SU-DHL-6 (cell line): Measurements from ENCODE around the gene NXPH4.

Experiments
- H2AFZ ChIP-seq: fragments of 200-600 bp; sonication (generic); 2 replicates; pipeline ENCODE4 v1.6.1; 2014; ENCODE audit warnings: low read depth, mild to moderate bottlenecking, moderate library complexity, mixed read lengths, antibody characterized with exemption, low read length; ENCODE audit not compliant: severe bottlenecking
- H3F3A ChIP-seq: fragments of 200-600 bp; shearing (Covaris generic); 2 replicates; pipeline ENCODE4 v1.6.0; 2016; ENCODE audit warnings: antibody characterized with exemption, mild to moderate bottlenecking; ENCODE audit not compliant: insufficient read depth
- H3K27ac ChIP-seq: fragments of 200-600 bp; sonication (generic); 2 replicates; pipeline ENCODE4 v1.5.1; 2016; ENCODE audit warnings: low read depth, mild to moderate bottlenecking, low read length, moderate library complexity, mixed read lengths
- H3K27me3 ChIP-seq: fragments of 200-600 bp; sonication (generic), shearing (Covaris generic); 2 replicates; pipeline ENCODE4 v1.6.0; 2014; ENCODE audit warnings: mild to moderate bottlenecking, low read length
- H3K36me3 ChIP-seq: fragments of 200-600 bp; sonication (generic); 2 replicates; pipeline ENCODE4 v1.6.1; 2014; ENCODE audit warnings: mild to moderate bottlenecking, low read length, mixed read lengths
- H3K4me2 ChIP-seq: fragments of 300-600, 200-600 bp; shearing (Covaris generic), sonication (generic); 2 replicates; pipeline ENCODE4 v1.6.0; 2014; ENCODE audit warnings: low read length, low read depth, mild to moderate bottlenecking; ENCODE audit not compliant: poor library complexity, severe bottlenecking
- H3K4me3 ChIP-seq: fragments of 200-600 bp; sonication (generic); 2 replicates; pipeline ENCODE4 v1.5.1; 2014; ENCODE audit warnings: antibody characterized with exemption, low read length, mild to moderate bottlenecking, mixed read lengths; ENCODE audit not compliant: insufficient read depth, poor library complexity, severe bottlenecking
- H3K79me2 ChIP-seq: fragments of 200-600 bp; sonication (generic); 2 replicates; pipeline ENCODE4 v1.6.1; 2014; ENCODE audit warnings: mild to moderate bottlenecking, low read length, moderate library complexity; ENCODE audit not compliant: insufficient read depth
- H3K9ac ChIP-seq: fragments of 200-600 bp; sonication (generic); 2 replicates; pipeline ENCODE4 v1.7.0; 2014; ENCODE audit warnings: mild to moderate bottlenecking, low read length
- H3K9me2 ChIP-seq: fragments of 200-600 bp; sonication (generic); replicated peaks from 2 replicates; pipeline ENCODE4 v1.6.1; 2014; ENCODE audit warnings: low read length; ENCODE audit not compliant: insufficient read depth
- H3K9me3 ChIP-seq: fragments of 200-600 bp; sonication (generic); 2 replicates; pipeline ENCODE4 v1.6.1; 2014; ENCODE audit warnings: low read length, mixed read lengths; ENCODE audit not compliant: insufficient read depth
- H4K20me1 ChIP-seq: fragments of 200-600 bp; sonication (generic); 2 replicates; pipeline ENCODE4 v1.6.1; 2014; ENCODE audit warnings: low read depth, mild to moderate bottlenecking, antibody characterized with exemption, low read length, moderate library complexity, mixed read lengths
- EZH2phosphoT487 ChIP-seq: fragments of 200-600 bp; sonication (generic), shearing (Covaris generic); conservative IDR thresholded peaks from 2 replicates; pipeline ENCODE4 v1.6.1; 2018; ENCODE audit warnings: mild to moderate bottlenecking, antibody characterized with exemption, low read length, moderate library complexity, mixed read lengths
- TF ChIP-seq, protein P1 (sequence below): fragments of 200-600 bp; sonication (generic); IDR thresholded peaks from one replicate; pipeline ENCODE4 v1.5.1; 2017; ENCODE audit warnings: antibody characterized with exemption, mild to moderate bottlenecking, low read length, moderate library complexity; ENCODE audit not compliant: insufficient read depth, poor library complexity, severe bottlenecking

NXPH4 gene

DNA sequence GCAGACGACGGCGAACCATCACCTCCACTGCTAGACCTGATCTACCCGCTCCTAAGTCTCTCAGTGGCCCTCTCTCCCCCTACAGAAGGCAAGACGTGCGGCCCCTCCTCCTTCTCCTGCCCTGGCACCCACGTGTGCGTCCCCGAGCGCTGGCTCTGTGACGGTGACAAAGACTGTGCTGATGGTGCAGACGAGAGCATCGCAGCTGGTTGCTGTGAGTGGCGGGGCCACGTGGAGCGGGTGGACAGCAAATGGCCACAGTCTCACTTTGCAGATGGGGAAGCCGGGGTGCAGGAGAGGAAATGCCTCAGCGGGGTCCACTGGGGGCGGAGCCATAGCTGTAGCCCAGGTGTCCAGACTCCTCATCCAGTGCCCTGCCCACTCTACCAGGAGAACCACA, 21.4 kb upstream of the NXPH4 start:
- no peaks in the 10 kb centered on the region for H3K9me2 ChIP-seq
- H3K27me3 ChIP-seq = no peaks in the 10 kb centered on the region; the same call in 1 of the 2 replicates
- H3K36me3 ChIP-seq = no peaks in the 10 kb centered on the region
- no peaks in the 10 kb centered on the region for H3K79me2 ChIP-seq
- H3K9me3 ChIP-seq = no peaks in the 10 kb centered on the region
- no peak overlapping the region for H3K4me3 ChIP-seq
- no peak overlapping the region for H3K4me2 ChIP-seq
- H3F3A ChIP-seq = no peaks in the 10 kb centered on the region
- H3K27ac ChIP-seq = no peak overlapping the region
- TF ChIP-seq EZH2phosphoT487 = no peak
- TF ChIP-seq, protein P1, sequence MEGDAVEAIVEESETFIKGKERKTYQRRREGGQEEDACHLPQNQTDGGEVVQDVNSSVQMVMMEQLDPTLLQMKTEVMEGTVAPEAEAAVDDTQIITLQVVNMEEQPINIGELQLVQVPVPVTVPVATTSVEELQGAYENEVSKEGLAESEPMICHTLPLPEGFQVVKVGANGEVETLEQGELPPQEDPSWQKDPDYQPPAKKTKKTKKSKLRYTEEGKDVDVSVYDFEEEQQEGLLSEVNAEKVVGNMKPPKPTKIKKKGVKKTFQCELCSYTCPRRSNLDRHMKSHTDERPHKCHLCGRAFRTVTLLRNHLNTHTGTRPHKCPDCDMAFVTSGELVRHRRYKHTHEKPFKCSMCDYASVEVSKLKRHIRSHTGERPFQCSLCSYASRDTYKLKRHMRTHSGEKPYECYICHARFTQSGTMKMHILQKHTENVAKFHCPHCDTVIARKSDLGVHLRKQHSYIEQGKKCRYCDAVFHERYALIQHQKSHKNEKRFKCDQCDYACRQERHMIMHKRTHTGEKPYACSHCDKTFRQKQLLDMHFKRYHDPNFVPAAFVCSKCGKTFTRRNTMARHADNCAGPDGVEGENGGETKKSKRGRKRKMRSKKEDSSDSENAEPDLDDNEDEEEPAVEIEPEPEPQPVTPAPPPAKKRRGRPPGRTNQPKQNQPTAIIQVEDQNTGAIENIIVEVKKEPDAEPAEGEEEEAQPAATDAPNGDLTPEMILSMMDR = no peak
- H3K9ac ChIP-seq = no peak overlapping the region
- no peak overlapping the region for H2AFZ ChIP-seq
- no peaks in the 10 kb centered on the region for H4K20me1 ChIP-seq

DNA sequence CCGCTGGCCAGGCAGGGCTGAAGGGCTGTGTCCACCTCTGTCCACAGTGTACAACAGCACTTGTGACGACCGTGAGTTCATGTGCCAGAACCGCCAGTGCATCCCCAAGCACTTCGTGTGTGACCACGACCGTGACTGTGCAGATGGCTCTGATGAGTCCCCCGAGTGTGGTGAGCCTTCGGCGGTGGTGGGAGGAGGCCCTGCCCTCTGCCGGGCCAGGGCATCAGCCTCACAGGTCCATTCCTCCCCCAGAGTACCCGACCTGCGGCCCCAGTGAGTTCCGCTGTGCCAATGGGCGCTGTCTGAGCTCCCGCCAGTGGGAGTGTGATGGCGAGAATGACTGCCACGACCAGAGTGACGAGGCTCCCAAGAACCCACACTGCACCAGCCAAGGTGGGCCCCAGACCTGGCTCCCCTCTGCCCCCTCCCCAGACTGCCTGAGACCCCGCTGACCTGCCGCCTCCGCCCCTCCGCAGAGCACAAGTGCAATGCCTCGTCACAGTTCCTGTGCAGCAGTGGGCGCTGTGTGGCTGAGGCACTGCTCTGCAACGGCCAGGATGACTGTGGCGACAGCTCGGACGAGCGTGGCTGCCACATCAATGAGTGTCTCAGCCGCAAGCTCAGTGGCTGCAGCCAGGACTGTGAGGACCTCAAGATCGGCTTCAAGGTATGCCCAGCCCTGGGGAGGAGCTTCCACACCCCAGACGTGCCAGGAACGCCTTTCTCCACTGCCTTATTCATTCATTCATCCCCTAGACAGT, 20.8 kb upstream of the NXPH4 start:
- no peaks in the 10 kb centered on the region for H3F3A ChIP-seq
- no peak overlapping the region for H2AFZ ChIP-seq
- H3K9me2 ChIP-seq = no peaks in the 10 kb centered on the region
- no peaks in the 10 kb centered on the region for H4K20me1 ChIP-seq
- H3K27ac ChIP-seq = no peak overlapping the region
- H3K36me3 ChIP-seq = no peaks in the 10 kb centered on the region
- no peaks in the 10 kb centered on the region; the same call in 1 of the 2 replicates for H3K27me3 ChIP-seq
- H3K9me3 ChIP-seq = no peaks in the 10 kb centered on the region
- TF ChIP-seq, protein P1 = peak; percentile 20
- TF ChIP-seq EZH2phosphoT487 = no peak
- H3K9ac ChIP-seq = no peak overlapping the region
- H3K4me2 ChIP-seq = no peak overlapping the region
- no peak overlapping the region for H3K4me3 ChIP-seq
- no peaks in the 10 kb centered on the region for H3K79me2 ChIP-seq

DNA sequence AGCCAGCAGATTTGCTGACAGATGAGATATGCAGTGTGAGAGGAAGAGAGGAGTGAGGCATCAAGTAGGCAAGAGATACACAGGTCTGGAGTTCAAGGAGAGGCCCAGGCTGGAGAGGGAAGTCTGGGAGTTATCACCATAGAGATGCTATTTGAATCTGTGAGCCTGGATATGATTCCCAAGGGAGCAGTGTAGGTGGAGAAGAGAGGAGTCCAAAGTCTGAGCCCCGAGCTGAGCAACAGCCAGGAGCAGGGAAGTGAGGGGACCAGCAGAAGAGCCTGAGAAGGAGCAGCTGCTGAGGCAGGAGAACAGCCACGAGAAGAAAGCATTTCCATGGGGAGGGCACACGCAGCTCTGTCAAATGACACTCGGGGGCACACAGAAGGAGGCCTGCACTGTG, 20.2 kb upstream of the NXPH4 start:
- Histone ChIP-seq H3K27me3 (no peaks in the 10 kb centered on the region; the same call in 1 of the 2 replicates), H3K79me2 (no peaks in the 10 kb centered on the region), H3K36me3 (no peaks in the 10 kb centered on the region), H3K9ac (no peak overlapping the region), H3K9me2 (no peaks in the 10 kb centered on the region), H3K4me2 (no peak overlapping the region), H3K9me3 (no peaks in the 10 kb centered on the region), H4K20me1 (no peaks in the 10 kb centered on the region), H2AFZ (no peak overlapping the region), H3K27ac (no peak overlapping the region), H3F3A (no peaks in the 10 kb centered on the region), H3K4me3 (no peak overlapping the region)
- TF ChIP-seq, protein P1 = no peak
- no peak for TF ChIP-seq EZH2phosphoT487
